Transverse colon (tissue), 4 donors: ENCODE results near the gene ASB4.

ENCODE experiments used
- EP300 ChIP-seq: sonication (generic); formaldehyde crosslinking; IDR thresholded peaks from one replicate; pipeline ENCODE4 v1.6.1; 2017; ENCODE audit warnings: antibody characterized with exemption, low read depth
- POLR2A ChIP-seq: fragments of 450-650 bp; IDR thresholded peaks from one replicate; pipeline ENCODE4 v1.6.1; 2016; ENCODE audit warnings: antibody characterized with exemption, mild to moderate bottlenecking, moderate library complexity
- POLR2AphosphoS5 ChIP-seq, 3 donors: sonication (generic); formaldehyde crosslinking; IDR thresholded peaks; one replicate each; pipeline ENCODE4 v1.6.1; 2016; ENCODE audit warnings: antibody characterized with exemption in 3 of 3
- TF ChIP-seq, protein P1 (sequence below), 5 experiments: fragments of 200-600 bp in 3 of 5; fragments of 450-650 bp in 2 of 5; sonication (generic) in 3 of 5; IDR thresholded peaks; 1 replicate in 2 of 5; 2 replicates in 3 of 5; pipeline ENCODE4 v1.5.1; 2016 to 2017; ENCODE audit warnings: antibody characterized with exemption in 5 of 5, inconsistent platforms in 3 of 5, mild to moderate bottlenecking in 2 of 5, moderate library complexity in 1 of 5

DNA sequence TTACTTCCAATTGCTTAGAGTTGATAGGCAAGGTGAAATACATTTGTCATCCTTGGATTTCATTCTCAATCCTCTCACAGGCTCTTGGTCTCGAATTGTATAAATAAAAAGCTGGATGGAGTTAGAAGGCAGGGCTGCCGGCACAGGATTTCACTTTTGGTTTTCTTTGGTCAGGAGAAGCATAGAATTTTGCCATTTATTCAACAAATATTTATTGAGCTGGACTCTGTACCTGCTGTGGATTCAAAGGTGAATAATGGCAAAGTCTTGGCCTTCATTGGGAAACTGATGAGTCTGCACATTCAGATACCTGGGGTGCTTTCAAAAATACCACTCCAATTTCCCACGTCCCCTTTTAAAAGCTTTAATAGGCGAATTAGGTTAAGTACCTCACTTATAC, 60.9 kb downstream of the ASB4 start:
- TF ChIP-seq, protein P1, sequence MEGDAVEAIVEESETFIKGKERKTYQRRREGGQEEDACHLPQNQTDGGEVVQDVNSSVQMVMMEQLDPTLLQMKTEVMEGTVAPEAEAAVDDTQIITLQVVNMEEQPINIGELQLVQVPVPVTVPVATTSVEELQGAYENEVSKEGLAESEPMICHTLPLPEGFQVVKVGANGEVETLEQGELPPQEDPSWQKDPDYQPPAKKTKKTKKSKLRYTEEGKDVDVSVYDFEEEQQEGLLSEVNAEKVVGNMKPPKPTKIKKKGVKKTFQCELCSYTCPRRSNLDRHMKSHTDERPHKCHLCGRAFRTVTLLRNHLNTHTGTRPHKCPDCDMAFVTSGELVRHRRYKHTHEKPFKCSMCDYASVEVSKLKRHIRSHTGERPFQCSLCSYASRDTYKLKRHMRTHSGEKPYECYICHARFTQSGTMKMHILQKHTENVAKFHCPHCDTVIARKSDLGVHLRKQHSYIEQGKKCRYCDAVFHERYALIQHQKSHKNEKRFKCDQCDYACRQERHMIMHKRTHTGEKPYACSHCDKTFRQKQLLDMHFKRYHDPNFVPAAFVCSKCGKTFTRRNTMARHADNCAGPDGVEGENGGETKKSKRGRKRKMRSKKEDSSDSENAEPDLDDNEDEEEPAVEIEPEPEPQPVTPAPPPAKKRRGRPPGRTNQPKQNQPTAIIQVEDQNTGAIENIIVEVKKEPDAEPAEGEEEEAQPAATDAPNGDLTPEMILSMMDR (IDR thresholded peaks at IDR 0.05), result no peak
- TF ChIP-seq POLR2A (no peak), POLR2AphosphoS5 (IDR thresholded peaks at IDR 0.05) (no peak), EP300 (no peak)
